ENCODE data around the gene ZFP14. TPM values are rescaled to one million over a fixed set of nuclear protein-coding genes. Genes with fewer than 3 reads are reported as not detected.

ZFP14 gene
- 2.8 TPM for total RNA-seq
- long read RNA-seq, full-length matches to known transcripts, result 1 of 6 reads
- long read RNA-seq, partial matches to known transcripts, result 1 of 6 reads
- long read RNA-seq, other reads (novel, unspliced or antisense), result 4 of 6 reads

GRCh38 chr19:36378625-36379509 is at the start of gene ZFP14:
ZFP14 (minus strand) TSS chr19:36379201; CDS start chr19:36367892, 11,309 bp downstream.
- Histone ChIP-seq H3K27ac (replicated peaks) (peak within 1 kb of the TSS; percentile 91), H3K4me3 (peak within 1 kb of the TSS; percentile 78), H3K27me3 (ENCODE audit: low read depth) (no peaks in the 10 kb centered on the region), H3K4me1 (peaks cover 24% of the 10 kb centered on the region), H3K36me3 (no peaks in the 10 kb centered on the region), H3K9me3 (replicated peaks) (no peaks in the 10 kb centered on the region)
- TF ChIP-seq, protein P1, sequence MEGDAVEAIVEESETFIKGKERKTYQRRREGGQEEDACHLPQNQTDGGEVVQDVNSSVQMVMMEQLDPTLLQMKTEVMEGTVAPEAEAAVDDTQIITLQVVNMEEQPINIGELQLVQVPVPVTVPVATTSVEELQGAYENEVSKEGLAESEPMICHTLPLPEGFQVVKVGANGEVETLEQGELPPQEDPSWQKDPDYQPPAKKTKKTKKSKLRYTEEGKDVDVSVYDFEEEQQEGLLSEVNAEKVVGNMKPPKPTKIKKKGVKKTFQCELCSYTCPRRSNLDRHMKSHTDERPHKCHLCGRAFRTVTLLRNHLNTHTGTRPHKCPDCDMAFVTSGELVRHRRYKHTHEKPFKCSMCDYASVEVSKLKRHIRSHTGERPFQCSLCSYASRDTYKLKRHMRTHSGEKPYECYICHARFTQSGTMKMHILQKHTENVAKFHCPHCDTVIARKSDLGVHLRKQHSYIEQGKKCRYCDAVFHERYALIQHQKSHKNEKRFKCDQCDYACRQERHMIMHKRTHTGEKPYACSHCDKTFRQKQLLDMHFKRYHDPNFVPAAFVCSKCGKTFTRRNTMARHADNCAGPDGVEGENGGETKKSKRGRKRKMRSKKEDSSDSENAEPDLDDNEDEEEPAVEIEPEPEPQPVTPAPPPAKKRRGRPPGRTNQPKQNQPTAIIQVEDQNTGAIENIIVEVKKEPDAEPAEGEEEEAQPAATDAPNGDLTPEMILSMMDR (IDR thresholded peaks at IDR 0.05; ENCODE audit: borderline replicate concordance), result no peak
- DNase-seq, result peak; percentile 93
- intact Hi-C loops (cut with micrococcal nuclease), result no loop called here

DNA sequence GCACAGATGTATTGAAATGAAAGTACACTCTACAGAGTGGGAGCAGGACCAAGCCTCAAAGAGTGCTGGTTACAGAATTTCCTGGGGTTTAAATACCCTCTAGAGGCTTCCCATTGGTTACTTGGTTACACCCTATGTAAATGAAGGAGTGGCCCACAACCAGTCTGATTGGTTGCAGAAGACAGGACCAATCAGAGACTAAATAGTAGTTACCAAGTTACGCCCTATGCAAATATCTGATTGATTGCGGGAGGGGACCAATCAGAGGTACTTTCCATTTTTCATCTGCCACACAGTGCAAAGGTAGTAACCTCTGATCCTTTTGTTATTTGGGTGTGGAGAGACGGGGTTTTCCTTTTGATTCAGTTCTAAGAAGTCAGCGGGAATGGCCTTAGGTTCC is 44.9 kb upstream of the ZFP14 start:
- H3K9me3 ChIP-seq (replicated peaks), result peaks cover 8% of the 10 kb centered on the region
- H3K27me3 ChIP-seq (ENCODE audit: low read depth), result no peaks in the 10 kb centered on the region
- DNase-seq, result no peak
- no peak overlapping the region for H3K27ac ChIP-seq (replicated peaks)
- intact Hi-C loops (cut with micrococcal nuclease), result no loop called here
- no peaks in the 10 kb centered on the region for H3K36me3 ChIP-seq
- no peak overlapping the region for H3K4me3 ChIP-seq
- H3K4me1 ChIP-seq, result peaks cover 15% of the 10 kb centered on the region
- TF ChIP-seq, protein P1 (IDR thresholded peaks at IDR 0.05; ENCODE audit: borderline replicate concordance), result no peak

DNA sequence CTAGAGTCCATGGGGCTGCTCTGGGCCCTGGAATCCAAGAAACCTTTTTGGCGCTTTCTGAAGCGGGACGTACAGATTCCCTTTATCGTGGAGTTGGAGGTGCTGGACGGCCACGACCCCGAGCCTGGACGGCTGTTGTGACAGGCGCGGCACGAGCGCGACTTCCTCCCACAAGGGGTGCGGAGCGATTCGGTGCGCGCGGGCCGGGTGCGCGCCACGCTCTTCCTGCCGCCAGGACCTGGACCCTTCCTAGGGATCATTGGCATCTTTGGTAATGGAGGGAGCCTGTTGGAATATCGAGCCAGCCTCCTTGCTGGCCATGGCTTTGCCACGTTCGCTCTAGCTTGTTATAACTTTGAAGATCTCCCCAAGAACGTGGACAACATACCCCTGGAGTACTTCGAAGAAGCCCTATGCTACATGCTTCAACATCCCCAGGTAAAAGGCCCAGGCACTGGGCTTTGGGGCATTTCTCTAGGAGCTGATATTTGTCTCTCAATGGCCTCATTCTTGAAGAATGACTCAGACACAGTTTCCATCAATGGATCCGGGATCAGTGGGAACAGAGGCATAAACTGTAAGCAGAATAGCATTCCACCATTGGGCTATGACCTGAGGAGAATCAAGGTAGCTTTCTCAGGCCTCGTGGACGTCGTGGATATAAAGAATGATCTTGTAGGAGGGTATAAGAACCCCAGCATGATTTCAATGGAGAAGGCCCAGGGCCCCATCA is 42.9 kb upstream of the ZFP14 start:
- H3K27ac ChIP-seq (replicated peaks), result peak overlapping the region; percentile 61
- DNase-seq, result no peak
- intact Hi-C loops (cut with micrococcal nuclease), result no loop called here
- TF ChIP-seq, protein P1 (IDR thresholded peaks at IDR 0.05; ENCODE audit: borderline replicate concordance), result no peak
- H3K27me3 ChIP-seq (ENCODE audit: low read depth), result no peaks in the 10 kb centered on the region
- H3K4me1 ChIP-seq, result peaks cover 35% of the 10 kb centered on the region
- no peaks in the 10 kb centered on the region for H3K36me3 ChIP-seq
- peaks cover 3% of the 10 kb centered on the region for H3K9me3 ChIP-seq (replicated peaks)
- H3K4me3 ChIP-seq, result peak overlapping the region; percentile 69

DNA sequence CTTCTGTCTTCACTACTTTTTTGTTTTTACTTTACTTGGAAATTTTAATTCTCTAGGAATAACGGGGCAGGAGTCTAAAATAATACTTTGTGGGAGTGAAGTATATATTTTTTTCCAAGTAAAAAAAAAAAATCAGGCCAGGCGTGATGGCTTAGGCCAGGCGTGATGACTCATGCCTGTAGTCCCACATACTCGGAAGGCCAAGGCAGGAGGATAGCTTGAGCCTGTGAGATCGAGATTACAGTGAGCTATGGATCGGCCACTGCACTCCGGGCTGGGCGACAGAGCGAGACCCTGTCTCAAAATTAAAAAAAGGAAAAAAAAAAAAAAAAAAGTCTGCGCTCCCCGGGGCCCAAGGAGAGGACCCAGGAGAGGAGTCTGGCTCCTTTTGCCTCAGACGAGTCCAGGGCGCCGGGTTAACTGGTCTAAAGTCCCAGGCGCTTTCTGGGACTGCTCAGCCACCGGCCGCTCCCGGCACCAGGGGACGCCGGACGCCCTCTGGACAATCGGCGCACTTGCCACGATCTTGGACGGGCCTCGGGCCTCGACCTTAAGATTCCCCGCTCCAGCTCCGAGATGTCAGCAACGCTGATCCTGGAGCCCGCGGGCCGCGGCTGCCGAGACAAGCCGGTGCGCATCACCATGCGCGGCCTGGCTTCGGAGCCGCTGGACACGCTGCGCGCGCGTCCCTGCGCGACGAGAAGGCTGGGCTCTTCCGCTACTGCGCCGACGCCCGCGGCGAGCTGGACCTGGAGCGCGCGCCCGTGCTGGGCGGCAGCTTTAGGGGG is 42.2 kb upstream of the ZFP14 start:
- intact Hi-C loops (cut with micrococcal nuclease), result no loop called here
- TF ChIP-seq, protein P1 (IDR thresholded peaks at IDR 0.05; ENCODE audit: borderline replicate concordance), result peak; percentile 7
- peaks cover 41% of the 10 kb centered on the region for H3K4me1 ChIP-seq
- peaks cover 3% of the 10 kb centered on the region for H3K9me3 ChIP-seq (replicated peaks)
- H3K4me3 ChIP-seq, result peak overlapping the region; percentile 69
- no peaks in the 10 kb centered on the region for H3K36me3 ChIP-seq
- no peaks in the 10 kb centered on the region for H3K27me3 ChIP-seq (ENCODE audit: low read depth)
- DNase-seq, result peak; percentile 23
- peak overlapping the region; percentile 61 for H3K27ac ChIP-seq (replicated peaks)

Data from left ventricle myocardium inferior (tissue), 1 donor.